ENCODE measurements around the gene BMERB1.

Gene BMERB1

GRCh38 chr16:15532825-15533224 lies 98.4 kb downstream of the BMERB1 start:
- H4K5ac ChIP-seq (ENCODE audit: low read length): no peak overlapping the region
- H3K4me3 ChIP-seq (ENCODE audit: low read length): no peak overlapping the region
- no peaks in the 10 kb centered on the region for H3K79me1 ChIP-seq (ENCODE audit: low read length)
- no CpG with 5 or more reads among the region's 7 CpGs for WGBS (ENCODE audit: extremely low coverage, insufficient coverage, low lambda C conversion rate)
- H3K4me2 ChIP-seq (ENCODE audit: low read length): no peak overlapping the region
- H2BK15ac ChIP-seq (replicated peaks; ENCODE audit: low read depth): no peak overlapping the region
- H2BK120ac ChIP-seq (ENCODE audit: low read depth, low read length): no peak overlapping the region
- no peak overlapping the region for H3K4ac ChIP-seq (ENCODE audit: low read depth, low read length)
- no peaks in the 10 kb centered on the region for H3K27me3 ChIP-seq (ENCODE audit: insufficient read depth, low read length, poor library complexity)
- H3K27ac ChIP-seq (ENCODE audit: low read depth, low read length): no peak overlapping the region
- H4K8ac ChIP-seq (ENCODE audit: low read depth, low read length): no peak overlapping the region
- H3K36me3 ChIP-seq (ENCODE audit: control insufficient read depth, insufficient read depth, low read length): no peaks in the 10 kb centered on the region
- H3K18ac ChIP-seq (ENCODE audit: low read length): no peak overlapping the region
- H3K23ac ChIP-seq (ENCODE audit: low read length): no peak overlapping the region
- H3K9ac ChIP-seq (ENCODE audit: low read length): no peak overlapping the region
- H2BK5ac ChIP-seq (ENCODE audit: low read length): no peak overlapping the region
- no peaks in the 10 kb centered on the region for H3K79me2 ChIP-seq (ENCODE audit: control insufficient read depth, insufficient read depth, low read length)
- no peak overlapping the region for H2AK5ac ChIP-seq (ENCODE audit: low read length)
- DNase-seq: no peak
- H3K4me1 ChIP-seq (ENCODE audit: control insufficient read depth, low read depth, low read length): no peaks in the 10 kb centered on the region
- H3K56ac ChIP-seq (ENCODE audit: low read length): no peak overlapping the region

- Histone ChIP-seq H3K4me3 (ENCODE audit: low read length) (no peak overlapping the region), H3K36me3 (ENCODE audit: control insufficient read depth, insufficient read depth, low read length) (no peaks in the 10 kb centered on the region), H3K27me3 (ENCODE audit: insufficient read depth, low read length, poor library complexity) (no peaks in the 10 kb centered on the region), H4K8ac (ENCODE audit: low read depth, low read length) (no peak overlapping the region), H3K18ac (ENCODE audit: low read length) (no peak overlapping the region), H3K23ac (ENCODE audit: low read length) (no peak overlapping the region), H2BK15ac (replicated peaks; ENCODE audit: low read depth) (no peak overlapping the region), H3K56ac (ENCODE audit: low read length) (no peak overlapping the region), H2AK5ac (ENCODE audit: low read length) (no peak overlapping the region), H2BK5ac (ENCODE audit: low read length) (no peak overlapping the region), H3K4me2 (ENCODE audit: low read length) (no peak overlapping the region), H3K79me1 (ENCODE audit: low read length) (no peaks in the 10 kb centered on the region), H3K27ac (ENCODE audit: low read depth, low read length) (no peak overlapping the region), H3K4ac (ENCODE audit: low read depth, low read length) (no peak overlapping the region), H2BK120ac (ENCODE audit: low read depth, low read length) (no peak overlapping the region), H4K5ac (ENCODE audit: low read length) (no peak overlapping the region), H3K79me2 (ENCODE audit: control insufficient read depth, insufficient read depth, low read length) (no peaks in the 10 kb centered on the region), H3K9ac (ENCODE audit: low read length) (no peak overlapping the region), H3K4me1 (ENCODE audit: control insufficient read depth, low read depth, low read length) (no peaks in the 10 kb centered on the region)
- no peak for DNase-seq
- no CpG with 5 or more reads among the region's 4 CpGs for WGBS (ENCODE audit: extremely low coverage, insufficient coverage, low lambda C conversion rate)
Observed at GRCh38 chr16:15533386-15533785, 99.0 kb downstream of the BMERB1 start.

GRCh38 chr16:15535772-15536171 lies 101.4 kb downstream of the BMERB1 start:
- H3K56ac ChIP-seq (ENCODE audit: low read length): no peak overlapping the region

GRCh38 chr16:15536843-15537242 lies 102.5 kb downstream of the BMERB1 start:
- Histone ChIP-seq H3K4me1 (ENCODE audit: control insufficient read depth, low read depth, low read length) (no peaks in the 10 kb centered on the region), H3K27me3 (ENCODE audit: insufficient read depth, low read length, poor library complexity) (no peaks in the 10 kb centered on the region)

More at GRCh38 chr16:15535772-15536171, 101.4 kb downstream of the BMERB1 start:
- Histone ChIP-seq H3K36me3 (ENCODE audit: control insufficient read depth, insufficient read depth, low read length) (no peaks in the 10 kb centered on the region), H3K4me3 (ENCODE audit: low read length) (no peak overlapping the region), H3K79me2 (ENCODE audit: control insufficient read depth, insufficient read depth, low read length) (no peaks in the 10 kb centered on the region), H3K4me1 (ENCODE audit: control insufficient read depth, low read depth, low read length) (no peaks in the 10 kb centered on the region), H3K18ac (ENCODE audit: low read length) (no peak overlapping the region), H3K4ac (ENCODE audit: low read depth, low read length) (no peak overlapping the region), H3K27ac (ENCODE audit: low read depth, low read length) (no peak overlapping the region), H2BK5ac (ENCODE audit: low read length) (no peak overlapping the region), H3K9ac (ENCODE audit: low read length) (no peak overlapping the region), H3K4me2 (ENCODE audit: low read length) (no peak overlapping the region), H2AK5ac (ENCODE audit: low read length) (no peak overlapping the region), H2BK120ac (ENCODE audit: low read depth, low read length) (no peak overlapping the region), H4K5ac (ENCODE audit: low read length) (no peak overlapping the region), H3K79me1 (ENCODE audit: low read length) (no peaks in the 10 kb centered on the region), H3K23ac (ENCODE audit: low read length) (no peak overlapping the region), H2BK15ac (replicated peaks; ENCODE audit: low read depth) (no peak overlapping the region), H3K27me3 (ENCODE audit: insufficient read depth, low read length, poor library complexity) (no peaks in the 10 kb centered on the region), H4K8ac (ENCODE audit: low read depth, low read length) (no peak overlapping the region)
- DNase-seq: peak; percentile 41
- WGBS (ENCODE audit: extremely low coverage, insufficient coverage, low lambda C conversion rate): no CpG with 5 or more reads among the region's 6 CpGs

GRCh38 chr16:15538507-15538906 lies 104.1 kb downstream of the BMERB1 start:
- Histone ChIP-seq H3K23ac (ENCODE audit: low read length) (no peak overlapping the region), H2AK5ac (ENCODE audit: low read length) (no peak overlapping the region), H2BK5ac (ENCODE audit: low read length) (no peak overlapping the region), H3K4ac (ENCODE audit: low read depth, low read length) (no peak overlapping the region), H2BK120ac (ENCODE audit: low read depth, low read length) (no peak overlapping the region), H3K4me1 (ENCODE audit: control insufficient read depth, low read depth, low read length) (no peaks in the 10 kb centered on the region), H3K27me3 (ENCODE audit: insufficient read depth, low read length, poor library complexity) (no peaks in the 10 kb centered on the region), H3K27ac (ENCODE audit: low read depth, low read length) (no peak overlapping the region), H2BK15ac (replicated peaks; ENCODE audit: low read depth) (no peak overlapping the region), H3K36me3 (ENCODE audit: control insufficient read depth, insufficient read depth, low read length) (no peaks in the 10 kb centered on the region), H3K79me2 (ENCODE audit: control insufficient read depth, insufficient read depth, low read length) (no peaks in the 10 kb centered on the region), H3K4me3 (ENCODE audit: low read length) (no peak overlapping the region), H3K4me2 (ENCODE audit: low read length) (no peak overlapping the region), H3K9ac (ENCODE audit: low read length) (no peak overlapping the region), H4K5ac (ENCODE audit: low read length) (no peak overlapping the region), H3K18ac (ENCODE audit: low read length) (no peak overlapping the region), H4K8ac (ENCODE audit: low read depth, low read length) (no peak overlapping the region), H3K79me1 (ENCODE audit: low read length) (no peaks in the 10 kb centered on the region), H3K56ac (ENCODE audit: low read length) (no peak overlapping the region)
- WGBS (ENCODE audit: extremely low coverage, insufficient coverage, low lambda C conversion rate): no CpG with 5 or more reads among the region's 5 CpGs
- no peak for DNase-seq

More at GRCh38 chr16:15536843-15537242, 102.5 kb downstream of the BMERB1 start:
- no peak for DNase-seq
- Histone ChIP-seq H3K36me3 (ENCODE audit: control insufficient read depth, insufficient read depth, low read length) (no peaks in the 10 kb centered on the region), H3K4me3 (ENCODE audit: low read length) (no peak overlapping the region), H3K79me1 (ENCODE audit: low read length) (no peaks in the 10 kb centered on the region), H3K18ac (ENCODE audit: low read length) (no peak overlapping the region), H4K5ac (ENCODE audit: low read length) (no peak overlapping the region), H2BK5ac (ENCODE audit: low read length) (no peak overlapping the region), H3K79me2 (ENCODE audit: control insufficient read depth, insufficient read depth, low read length) (no peaks in the 10 kb centered on the region), H4K8ac (ENCODE audit: low read depth, low read length) (no peak overlapping the region), H3K56ac (ENCODE audit: low read length) (no peak overlapping the region), H3K9ac (ENCODE audit: low read length) (no peak overlapping the region), H3K23ac (ENCODE audit: low read length) (no peak overlapping the region), H2BK15ac (replicated peaks; ENCODE audit: low read depth) (no peak overlapping the region), H3K4me2 (ENCODE audit: low read length) (no peak overlapping the region), H2BK120ac (ENCODE audit: low read depth, low read length) (no peak overlapping the region), H3K4ac (ENCODE audit: low read depth, low read length) (no peak overlapping the region), H2AK5ac (ENCODE audit: low read length) (no peak overlapping the region), H3K27ac (ENCODE audit: low read depth, low read length) (no peak overlapping the region)
- no CpG with 5 or more reads among the region's 7 CpGs for WGBS (ENCODE audit: extremely low coverage, insufficient coverage, low lambda C conversion rate)

GRCh38 chr16:15539197-15539596 lies 104.8 kb downstream of the BMERB1 start:
- no peaks in the 10 kb centered on the region for H3K79me2 ChIP-seq (ENCODE audit: control insufficient read depth, insufficient read depth, low read length)
- H2BK120ac ChIP-seq (ENCODE audit: low read depth, low read length): no peak overlapping the region
- H3K9ac ChIP-seq (ENCODE audit: low read length): no peak overlapping the region
- no peak overlapping the region for H2AK5ac ChIP-seq (ENCODE audit: low read length)
- H3K4ac ChIP-seq (ENCODE audit: low read depth, low read length): no peak overlapping the region
- H3K27me3 ChIP-seq (ENCODE audit: insufficient read depth, low read length, poor library complexity): no peaks in the 10 kb centered on the region
- H3K27ac ChIP-seq (ENCODE audit: low read depth, low read length): no peak overlapping the region
- H3K56ac ChIP-seq (ENCODE audit: low read length): no peak overlapping the region
- H3K18ac ChIP-seq (ENCODE audit: low read length): no peak overlapping the region
- DNase-seq: peak; percentile 84
- no peaks in the 10 kb centered on the region for H3K4me1 ChIP-seq (ENCODE audit: control insufficient read depth, low read depth, low read length)
- H4K8ac ChIP-seq (ENCODE audit: low read depth, low read length): no peak overlapping the region
- H3K23ac ChIP-seq (ENCODE audit: low read length): no peak overlapping the region
- no peak overlapping the region for H2BK15ac ChIP-seq (replicated peaks; ENCODE audit: low read depth)
- no peak overlapping the region for H3K4me2 ChIP-seq (ENCODE audit: low read length)
- H3K36me3 ChIP-seq (ENCODE audit: control insufficient read depth, insufficient read depth, low read length): no peaks in the 10 kb centered on the region
- H4K5ac ChIP-seq (ENCODE audit: low read length): no peak overlapping the region
- H2BK5ac ChIP-seq (ENCODE audit: low read length): no peak overlapping the region
- no CpG with 5 or more reads among the region's 8 CpGs for WGBS (ENCODE audit: extremely low coverage, insufficient coverage, low lambda C conversion rate)
- no peaks in the 10 kb centered on the region for H3K79me1 ChIP-seq (ENCODE audit: low read length)
- H3K4me3 ChIP-seq (ENCODE audit: low read length): no peak overlapping the region

All from mesendoderm (in vitro differentiated cells).